ENCODE results near the gene DHRS9. TPM values are rescaled to one million over a fixed set of nuclear protein-coding genes. Genes with fewer than 3 reads are reported as not detected.
A peak's percentile ranks its signal among the peaks of the same experiment; 100 is the strongest.

The DHRS9 gene
- total RNA-seq = 100 to 1,000 TPM; 102 to 144 TPM

DNA sequence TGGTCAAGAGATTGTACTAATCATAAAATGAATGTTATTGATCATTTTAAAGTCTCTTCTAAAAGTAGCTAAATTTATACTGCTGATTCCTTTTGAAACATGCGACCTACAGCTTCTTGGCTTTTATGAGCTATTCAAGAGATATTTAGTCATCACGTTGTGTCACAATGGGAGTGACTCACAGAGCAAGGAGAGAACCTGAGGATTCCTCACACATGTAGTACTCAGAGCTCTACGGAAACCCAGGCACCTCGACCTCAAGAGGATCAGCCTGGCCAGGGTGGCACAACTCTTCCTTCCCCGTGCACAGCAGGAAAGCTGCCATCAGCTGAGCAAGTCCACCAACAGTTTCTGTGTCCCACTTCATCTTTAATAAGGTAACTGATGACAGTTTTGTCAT lies at the start of gene DHRS9:
TSS of gene DHRS9 (plus strand) at position 223 of the 400 bp plus-strand sequence. CDS start 12,019 bp downstream, outside the sequence.
- intact Hi-C loops (cut with DNase I) = no loop called here
- Histone ChIP-seq H3K4me3 (peak within 1 kb of the TSS; percentile 26), H3K27ac (peak within 1 kb of the TSS; percentile 78), H3K9ac (ENCODE audit: low read depth in 2 of 2, low read length in 2 of 2) (no peak within 1 kb of the TSS), H3K4me1 (no peaks in the 10 kb centered on the region), H3K36me3 (no peaks in the 10 kb centered on the region), H3K9me3 (no peaks in the 10 kb centered on the region), H3K27me3 (no peaks in the 10 kb centered on the region)
- DNase-seq = peak; percentile 54
- TF ChIP-seq, protein P1, sequence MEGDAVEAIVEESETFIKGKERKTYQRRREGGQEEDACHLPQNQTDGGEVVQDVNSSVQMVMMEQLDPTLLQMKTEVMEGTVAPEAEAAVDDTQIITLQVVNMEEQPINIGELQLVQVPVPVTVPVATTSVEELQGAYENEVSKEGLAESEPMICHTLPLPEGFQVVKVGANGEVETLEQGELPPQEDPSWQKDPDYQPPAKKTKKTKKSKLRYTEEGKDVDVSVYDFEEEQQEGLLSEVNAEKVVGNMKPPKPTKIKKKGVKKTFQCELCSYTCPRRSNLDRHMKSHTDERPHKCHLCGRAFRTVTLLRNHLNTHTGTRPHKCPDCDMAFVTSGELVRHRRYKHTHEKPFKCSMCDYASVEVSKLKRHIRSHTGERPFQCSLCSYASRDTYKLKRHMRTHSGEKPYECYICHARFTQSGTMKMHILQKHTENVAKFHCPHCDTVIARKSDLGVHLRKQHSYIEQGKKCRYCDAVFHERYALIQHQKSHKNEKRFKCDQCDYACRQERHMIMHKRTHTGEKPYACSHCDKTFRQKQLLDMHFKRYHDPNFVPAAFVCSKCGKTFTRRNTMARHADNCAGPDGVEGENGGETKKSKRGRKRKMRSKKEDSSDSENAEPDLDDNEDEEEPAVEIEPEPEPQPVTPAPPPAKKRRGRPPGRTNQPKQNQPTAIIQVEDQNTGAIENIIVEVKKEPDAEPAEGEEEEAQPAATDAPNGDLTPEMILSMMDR (IDR thresholded peaks at IDR 0.05) = no peak

DNA sequence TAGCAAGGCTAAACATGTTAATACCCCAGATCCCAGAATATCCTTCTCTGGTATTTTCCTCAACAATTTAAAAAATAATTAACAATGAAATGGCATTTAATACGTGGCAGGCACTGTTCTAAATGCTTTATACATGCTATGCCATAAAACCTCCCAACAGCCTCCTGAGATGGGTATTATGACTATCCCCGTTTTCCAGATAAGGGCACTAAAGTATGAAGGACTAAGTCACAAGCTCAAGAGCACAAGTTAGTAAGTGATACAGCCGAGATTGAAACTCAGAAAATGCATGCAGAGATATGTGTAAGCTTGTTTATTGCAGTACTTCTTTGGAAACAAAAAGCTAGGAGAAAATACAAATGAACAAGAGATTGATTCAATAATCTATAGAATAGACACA lies 46.2 kb upstream of the DHRS9 start:
- H3K9ac ChIP-seq (ENCODE audit: low read depth in 2 of 2, low read length in 2 of 2) = no peak overlapping the region
- no peaks in the 10 kb centered on the region for H3K9me3 ChIP-seq
- no peaks in the 10 kb centered on the region for H3K36me3 ChIP-seq
- no peak overlapping the region for H3K27ac ChIP-seq
- H3K4me1 ChIP-seq = no peaks in the 10 kb centered on the region
- TF ChIP-seq, protein P1 (IDR thresholded peaks at IDR 0.05) = no peak
- DNase-seq = no peak
- H3K4me3 ChIP-seq = no peak overlapping the region
- intact Hi-C loops (cut with DNase I) = no loop called here
- no peaks in the 10 kb centered on the region for H3K27me3 ChIP-seq

DNA sequence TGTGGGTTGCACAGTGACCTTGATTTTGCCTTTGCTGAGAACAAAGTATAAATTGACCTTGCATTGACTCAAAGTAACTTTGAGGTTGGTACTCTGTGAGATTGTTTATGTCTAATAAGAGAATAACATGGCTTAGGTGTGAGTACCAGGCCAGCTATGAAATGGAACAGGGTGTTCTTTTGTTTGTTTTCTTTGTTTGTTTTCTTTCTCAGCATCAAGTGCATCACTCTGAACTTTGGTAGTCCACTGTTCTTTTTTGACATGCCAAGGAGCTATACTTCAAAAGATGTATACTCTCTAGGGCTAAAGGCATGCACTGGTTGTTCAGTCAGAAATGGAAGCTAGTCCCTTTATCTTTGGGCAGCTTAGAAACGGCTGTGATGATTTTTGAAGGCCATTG lies 43.3 kb upstream of the DHRS9 start:
- no peaks in the 10 kb centered on the region for H3K36me3 ChIP-seq
- intact Hi-C loops (cut with DNase I) = no loop called here
- no peaks in the 10 kb centered on the region for H3K27me3 ChIP-seq
- H3K4me3 ChIP-seq = no peak overlapping the region
- no peaks in the 10 kb centered on the region for H3K4me1 ChIP-seq
- no peaks in the 10 kb centered on the region for H3K9me3 ChIP-seq
- no peak overlapping the region for H3K9ac ChIP-seq (ENCODE audit: low read depth in 2 of 2, low read length in 2 of 2)
- H3K27ac ChIP-seq = no peak overlapping the region
- no peak for DNase-seq
- TF ChIP-seq, protein P1 (IDR thresholded peaks at IDR 0.05) = no peak

DNA sequence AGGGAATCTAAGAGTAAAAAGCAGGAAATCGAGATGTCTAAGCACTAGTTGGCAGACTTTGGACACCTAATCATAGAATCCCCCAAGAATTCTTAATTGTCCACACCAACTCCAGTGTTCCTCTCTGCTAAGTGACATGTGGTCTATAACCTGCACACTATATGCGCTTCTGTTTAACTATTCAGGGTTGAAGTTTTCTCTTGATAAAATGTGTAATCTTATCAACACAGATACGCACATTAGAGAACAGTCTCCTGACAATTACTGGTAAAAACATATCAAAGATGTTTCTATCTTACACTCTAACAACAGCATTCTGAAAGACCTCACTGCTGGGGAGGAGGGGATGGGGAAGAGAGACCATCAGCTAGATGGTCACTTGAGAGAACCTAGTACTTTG lies 42.1 kb upstream of the DHRS9 start:
- Histone ChIP-seq H3K27ac (no peak overlapping the region), H3K27me3 (no peaks in the 10 kb centered on the region), H3K9ac (ENCODE audit: low read depth in 2 of 2, low read length in 2 of 2) (no peak overlapping the region), H3K9me3 (no peaks in the 10 kb centered on the region), H3K4me1 (no peaks in the 10 kb centered on the region), H3K36me3 (no peaks in the 10 kb centered on the region), H3K4me3 (no peak overlapping the region)
- DNase-seq = no peak
- intact Hi-C loops (cut with DNase I) = no loop called here
- TF ChIP-seq, protein P1 (IDR thresholded peaks at IDR 0.05) = no peak

DNA sequence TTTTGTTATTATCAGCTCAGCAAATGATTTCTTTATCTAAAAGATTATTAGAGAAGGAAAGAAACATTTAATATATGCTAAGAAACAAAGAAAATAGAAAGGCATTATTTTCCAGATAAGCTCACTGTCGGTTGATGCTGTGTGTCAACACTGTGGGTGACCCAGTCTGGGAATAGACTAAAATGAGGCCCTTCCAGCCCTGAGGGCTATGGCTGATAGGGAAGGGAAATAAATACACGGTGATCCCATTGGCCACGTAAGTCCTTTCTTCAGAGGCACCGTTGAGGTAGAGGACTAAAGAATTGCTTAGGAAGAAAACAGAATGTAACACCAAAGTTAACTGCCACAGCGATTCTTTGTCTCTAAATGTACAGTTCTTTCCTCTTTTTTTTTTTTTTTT lies 40.0 kb upstream of the DHRS9 start:
- TF ChIP-seq, protein P1 (IDR thresholded peaks at IDR 0.05) = no peak
- intact Hi-C loops (cut with DNase I) = no loop called here

DNA sequence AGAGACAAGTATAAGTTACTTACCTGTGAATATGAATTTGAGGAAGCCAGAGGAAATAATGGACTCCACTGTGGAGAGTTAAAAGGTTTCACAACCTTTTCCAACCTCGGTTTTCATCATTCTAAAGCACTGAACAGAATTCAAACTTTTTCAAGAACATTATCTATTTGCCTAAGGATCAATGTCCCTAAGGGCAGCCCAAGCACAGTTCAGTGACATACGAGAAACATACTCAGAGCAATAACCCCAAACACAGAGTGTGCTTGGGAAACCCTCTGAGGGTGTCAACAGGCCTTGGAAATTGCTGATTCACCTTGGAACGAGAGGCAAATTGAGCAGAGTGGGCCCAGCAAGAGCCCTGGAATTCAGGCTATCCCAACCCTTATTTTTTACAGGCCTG lies 38.2 kb upstream of the DHRS9 start, which contains the start of gene ABCB11:
TSS of gene ABCB11 (minus strand) at position 123 of the 400 bp plus-strand sequence. CDS start 13,199 bp downstream, outside the sequence.
- no peak for DNase-seq
- Histone ChIP-seq H3K9me3 (no peaks in the 10 kb centered on the region), H3K27me3 (no peaks in the 10 kb centered on the region), H3K4me3 (no peak within 1 kb of the TSS), H3K4me1 (no peaks in the 10 kb centered on the region), H3K27ac (no peak within 1 kb of the TSS), H3K36me3 (no peaks in the 10 kb centered on the region), H3K9ac (ENCODE audit: low read depth in 2 of 2, low read length in 2 of 2) (no peak within 1 kb of the TSS)
- TF ChIP-seq, protein P1 (IDR thresholded peaks at IDR 0.05) = no peak
- intact Hi-C loops (cut with DNase I) = no loop called here

More for the DNA sequence above, 40.0 kb upstream of the DHRS9 start:
- Histone ChIP-seq H3K4me1 (no peaks in the 10 kb centered on the region), H3K4me3 (no peak overlapping the region), H3K9me3 (no peaks in the 10 kb centered on the region), H3K27ac (no peak overlapping the region), H3K9ac (ENCODE audit: low read depth in 2 of 2, low read length in 2 of 2) (no peak overlapping the region), H3K36me3 (no peaks in the 10 kb centered on the region), H3K27me3 (no peaks in the 10 kb centered on the region)
- DNase-seq = no peak

All from colonic mucosa (tissue), 4 donors.